AG08395 (cell line): Measurements from ENCODE around the gene CDH13.

Source experiments
- DNase-seq: peaks from one replicate; pipeline ENCODE4 v3.0.0; 2012; ENCODE audit warnings: mixed read lengths, low spot score

Gene CDH13

DNA sequence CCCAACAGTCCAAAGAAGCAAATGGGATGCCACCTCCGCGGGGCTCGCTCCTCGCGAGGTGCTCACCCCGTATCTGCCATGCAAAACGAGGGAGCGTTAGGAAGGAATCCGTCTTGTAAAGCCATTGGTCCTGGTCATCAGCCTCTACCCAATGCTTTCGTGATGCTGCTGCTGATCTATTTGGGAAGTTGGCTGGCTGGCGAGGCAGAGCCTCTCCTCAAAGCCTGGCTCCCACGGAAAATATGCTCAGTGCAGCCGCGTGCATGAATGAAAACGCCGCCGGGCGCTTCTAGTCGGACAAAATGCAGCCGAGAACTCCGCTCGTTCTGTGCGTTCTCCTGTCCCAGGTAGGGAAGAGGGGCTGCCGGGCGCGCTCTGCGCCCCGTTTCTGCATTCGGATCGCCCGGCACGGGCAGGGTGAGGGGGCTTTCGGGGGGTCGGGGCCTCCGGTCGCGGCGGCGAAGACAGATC, at the start of gene CDH13:
TSS of gene CDH13 (plus strand) at position 179 of the 471 bp plus-strand sequence.
- peak; percentile 74 for DNase-seq

GRCh38 chr16:82580298-82580890, 46.4 kb upstream of the CDH13 start:
- DNase-seq = peak; percentile 25

DNA sequence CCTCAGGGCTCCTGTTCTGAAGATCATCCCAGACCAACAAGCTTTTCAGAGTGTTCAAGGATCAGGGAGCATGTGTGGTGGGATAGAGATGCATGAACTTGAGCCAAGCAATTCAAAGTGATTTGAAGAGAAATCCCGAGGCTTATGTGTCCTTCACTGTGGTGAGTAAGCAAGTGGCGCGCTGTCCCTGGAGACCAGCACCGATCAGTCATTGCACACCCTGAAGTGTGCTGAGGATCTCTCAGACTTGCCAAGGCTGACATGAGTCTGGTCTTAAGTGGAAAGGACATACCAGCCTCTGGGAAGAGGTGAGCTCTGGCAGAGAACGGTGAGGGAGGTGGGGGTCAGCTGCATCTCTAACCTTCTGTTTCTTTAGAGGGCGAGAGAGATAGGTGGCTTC, 43.8 kb upstream of the CDH13 start:
- DNase-seq = no peak

DNA sequence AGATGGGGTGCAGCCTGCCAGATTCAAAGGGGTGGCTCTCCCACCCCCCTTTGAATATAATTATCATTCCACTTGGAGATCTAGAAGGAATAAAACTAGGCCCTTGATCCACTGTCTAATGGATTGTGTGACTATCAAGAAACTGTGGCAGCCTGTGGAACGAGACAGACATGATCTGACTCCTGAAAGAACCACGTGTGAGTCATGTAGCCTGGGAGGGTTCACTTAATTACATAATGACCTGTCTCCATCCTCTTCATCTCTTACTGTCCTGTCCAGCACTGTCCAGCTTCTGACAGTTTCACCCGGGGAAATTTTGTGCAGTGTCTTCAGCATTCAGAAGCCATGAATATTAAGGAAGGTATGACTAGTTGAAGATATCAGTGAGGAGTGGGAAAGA, 43.3 kb upstream of the CDH13 start:
- DNase-seq = peak; percentile 34

GRCh38 chr16:82584553-82585152, 42.1 kb upstream of the CDH13 start:
- no peak for DNase-seq

GRCh38 chr16:82585675-82586074, 41.1 kb upstream of the CDH13 start:
- DNase-seq = peak; percentile 47

GRCh38 chr16:82586130-82586529, 40.6 kb upstream of the CDH13 start:
- DNase-seq = no peak

DNA sequence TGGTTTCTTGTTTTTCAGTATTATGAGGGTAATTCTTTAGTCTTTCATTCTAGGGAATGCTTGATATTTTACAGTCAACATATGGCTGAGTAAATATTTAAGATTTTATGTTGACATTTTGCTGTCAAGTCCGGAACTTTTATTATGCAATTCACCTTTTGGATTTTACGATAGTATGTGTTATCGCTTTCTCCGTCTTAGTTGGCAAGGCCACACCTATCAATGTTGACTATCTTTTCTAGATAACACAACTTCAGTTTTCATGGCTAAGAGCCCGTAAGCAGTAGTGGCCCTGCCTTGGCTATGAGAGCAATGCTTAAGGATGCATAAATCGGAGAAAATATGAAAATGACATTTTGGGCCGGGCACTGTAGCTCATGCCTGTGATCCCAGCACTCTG, 39.5 kb upstream of the CDH13 start:
- no peak for DNase-seq

DNA sequence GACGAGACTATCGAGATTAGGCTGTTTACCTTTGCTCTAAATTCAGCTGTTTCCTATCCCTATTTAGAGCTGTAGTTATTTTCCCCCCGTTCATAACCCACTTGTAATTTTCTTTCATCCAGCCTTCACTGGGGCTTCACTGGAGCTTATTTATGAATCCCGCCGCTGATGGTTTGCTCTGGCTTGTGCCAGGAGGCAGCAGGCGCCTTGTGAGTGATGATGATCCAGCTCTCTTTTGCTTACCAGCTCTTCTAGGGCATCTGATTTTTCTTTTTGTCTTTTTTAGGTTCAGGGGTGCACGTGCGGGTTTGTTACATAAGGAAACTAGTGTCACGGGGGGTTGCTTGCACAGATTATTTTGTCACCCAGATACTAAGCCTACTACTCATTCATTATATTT, 37.4 kb upstream of the CDH13 start:
- no peak for DNase-seq

- DNase-seq = no peak
Observed at GRCh38 chr16:82594114-82594513, 32.7 kb upstream of the CDH13 start.

GRCh38 chr16:82598771-82599170, 28.0 kb upstream of the CDH13 start:
- no peak for DNase-seq

DNA sequence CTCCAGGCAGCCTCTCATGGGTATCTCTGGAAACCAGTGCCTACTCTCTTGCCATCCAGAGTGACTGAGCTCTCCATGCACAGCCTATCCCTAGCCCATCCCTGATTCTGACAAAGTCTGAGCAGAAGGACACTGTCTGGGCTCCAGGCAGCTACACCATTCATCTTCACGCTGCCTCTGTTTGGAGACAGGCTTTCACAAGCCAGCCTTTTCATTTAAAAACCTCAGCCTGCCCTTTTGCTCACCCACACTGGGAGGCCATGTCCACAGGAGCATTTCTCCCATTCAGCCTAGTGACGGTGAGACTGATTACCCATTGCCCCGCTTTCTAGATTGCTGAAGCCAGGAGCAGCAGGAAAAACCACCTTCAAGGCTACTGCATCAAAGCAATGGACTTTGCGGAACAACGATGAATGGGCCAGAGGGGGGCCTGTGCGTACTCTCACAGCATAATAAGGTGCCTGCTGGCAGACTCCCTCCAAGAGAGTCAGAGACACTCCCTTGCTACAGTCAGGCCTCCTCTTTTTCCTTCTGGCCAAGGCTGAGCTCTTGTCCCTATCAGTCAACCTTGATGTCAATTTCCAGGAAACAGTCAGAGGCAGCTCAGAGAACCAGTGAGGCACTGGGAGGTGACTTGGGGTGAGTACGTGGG, 24.7 kb upstream of the CDH13 start:
- no peak for DNase-seq

- peak; percentile 69 for DNase-seq
Observed at GRCh38 chr16:82603784-82604411, 22.9 kb upstream of the CDH13 start.

GRCh38 chr16:82605076-82605475, 21.7 kb upstream of the CDH13 start:
- DNase-seq = no peak

DNA sequence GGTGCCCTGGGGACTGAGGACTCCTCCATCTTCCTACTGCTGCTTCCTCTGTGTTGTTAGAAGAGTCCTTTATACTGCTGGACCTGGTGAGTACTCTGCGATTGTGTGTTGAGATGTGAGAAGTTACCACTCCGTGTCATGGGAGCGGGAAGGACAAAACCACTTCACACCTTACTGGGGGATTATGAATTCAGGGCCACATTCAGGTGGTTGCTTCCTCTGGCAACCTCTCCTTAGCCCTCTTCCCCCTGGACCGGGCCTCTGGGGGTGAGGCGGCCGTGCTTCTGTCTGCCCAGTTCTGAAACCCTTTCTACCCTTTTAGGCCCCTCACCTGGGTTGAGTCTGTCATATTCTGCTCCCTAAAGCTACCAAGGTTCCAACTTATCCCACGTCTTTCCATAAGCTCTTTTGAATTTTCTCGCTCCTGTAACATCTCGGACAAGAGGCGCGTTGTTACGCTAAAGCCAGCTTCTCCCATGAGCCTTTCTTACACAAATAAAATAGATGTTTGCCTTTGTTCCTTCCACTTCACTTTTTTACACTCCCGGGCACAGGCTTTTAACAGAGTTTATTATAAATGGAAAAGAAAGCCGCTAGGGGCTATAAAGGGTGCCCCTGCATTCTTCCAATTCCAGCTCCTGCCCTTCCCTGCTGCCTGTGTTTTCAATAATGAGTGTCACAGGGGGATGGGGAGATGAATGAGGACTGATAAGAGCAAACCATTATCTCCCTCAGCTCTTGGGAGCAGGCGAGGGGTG, 20.7 kb upstream of the CDH13 start:
- DNase-seq = no peak

GRCh38 chr16:82609140-82609539, 17.6 kb upstream of the CDH13 start:
- DNase-seq = no peak

GRCh38 chr16:82612263-82612662, 14.5 kb upstream of the CDH13 start:
- no peak for DNase-seq

GRCh38 chr16:82616356-82616755, 10.4 kb upstream of the CDH13 start:
- DNase-seq = no peak

DNA sequence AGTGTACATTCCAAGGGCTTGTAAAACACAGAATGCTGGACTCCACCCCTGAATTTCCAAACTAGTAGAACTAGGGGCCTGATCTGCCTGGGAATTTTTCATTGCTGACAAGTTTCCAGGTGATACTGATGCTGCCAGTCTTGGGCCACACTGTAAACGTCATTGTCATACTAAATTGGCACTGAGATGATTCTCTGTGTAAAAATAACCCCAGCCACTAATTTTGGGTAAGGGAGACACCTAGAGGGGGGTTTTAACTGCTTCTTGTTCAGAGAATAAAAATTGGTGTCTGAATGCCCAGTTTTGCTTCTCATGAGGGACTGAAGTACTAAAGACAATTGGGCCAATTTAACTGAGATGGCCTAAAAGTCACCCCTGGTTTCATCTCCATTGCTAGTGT, 5.0 kb upstream of the CDH13 start:
- no peak for DNase-seq

- DNase-seq = no peak
Observed at GRCh38 chr16:82623241-82623640, 3.5 kb upstream of the CDH13 start.

GRCh38 chr16:82625066-82625968, 1.5 kb upstream of the CDH13 start:
- DNase-seq = no peak
